Upper lobe of left lung (tissue), 4 donors: ENCODE results near the gene IDS.
"Not testable (repeated sequence)": the region's sequence is repeated elsewhere in the genome, so short reads cannot be mapped to it uniquely, and the experiment has no call there.

ENCODE experiments used
- EP300 ChIP-seq, 4 donors: sonication (generic); formaldehyde crosslinking; IDR thresholded peaks; one replicate each; pipeline ENCODE4 v1.5.1; 2017; ENCODE audit warnings: antibody characterized with exemption in 4 of 4, control low read depth in 2 of 4
- POLR2A ChIP-seq, 4 donors: fragments of 450-650 bp; IDR thresholded peaks; one replicate each; pipeline ENCODE4 v1.5.1; 2016 to 2017; ENCODE audit warnings: antibody characterized with exemption in 4 of 4, mild to moderate bottlenecking in 2 of 4
- POLR2AphosphoS5 ChIP-seq, 2 donors: sonication (generic); formaldehyde crosslinking; IDR thresholded peaks; one replicate each; pipeline ENCODE4 v1.5.1; 2017; ENCODE audit warnings: antibody characterized with exemption in 2 of 2
- TF ChIP-seq, protein P1 (sequence below), 6 experiments: fragments of 450-650 bp in 4 of 6; fragments of 200-600 bp in 2 of 6; sonication (generic) in 2 of 6; IDR thresholded peaks; one replicate each; pipeline ENCODE4 v1.5.1; 2016 to 2019; ENCODE audit warnings: antibody characterized with exemption in 6 of 6

DNA sequence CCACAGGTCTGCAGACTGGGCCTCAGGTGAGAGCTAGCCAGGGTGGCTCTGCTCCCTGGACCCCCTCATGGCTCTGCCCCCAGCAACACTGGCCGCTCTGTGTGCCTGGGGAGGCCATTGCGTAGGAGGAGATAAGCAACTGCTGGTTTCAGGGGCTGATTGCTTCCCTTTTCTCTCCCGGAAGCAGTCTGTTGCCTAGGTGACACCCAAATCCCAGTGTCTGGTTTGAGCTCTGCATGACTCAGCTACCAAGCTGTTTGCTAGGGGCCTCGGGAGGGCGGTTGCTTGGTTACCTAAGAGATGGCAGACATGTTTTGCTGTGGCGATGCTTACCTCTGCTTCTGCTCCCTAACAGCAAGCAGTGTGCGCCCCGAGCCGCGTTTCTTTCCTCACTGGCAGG is 20.3 kb upstream of the IDS start:
- TF ChIP-seq, protein P1, sequence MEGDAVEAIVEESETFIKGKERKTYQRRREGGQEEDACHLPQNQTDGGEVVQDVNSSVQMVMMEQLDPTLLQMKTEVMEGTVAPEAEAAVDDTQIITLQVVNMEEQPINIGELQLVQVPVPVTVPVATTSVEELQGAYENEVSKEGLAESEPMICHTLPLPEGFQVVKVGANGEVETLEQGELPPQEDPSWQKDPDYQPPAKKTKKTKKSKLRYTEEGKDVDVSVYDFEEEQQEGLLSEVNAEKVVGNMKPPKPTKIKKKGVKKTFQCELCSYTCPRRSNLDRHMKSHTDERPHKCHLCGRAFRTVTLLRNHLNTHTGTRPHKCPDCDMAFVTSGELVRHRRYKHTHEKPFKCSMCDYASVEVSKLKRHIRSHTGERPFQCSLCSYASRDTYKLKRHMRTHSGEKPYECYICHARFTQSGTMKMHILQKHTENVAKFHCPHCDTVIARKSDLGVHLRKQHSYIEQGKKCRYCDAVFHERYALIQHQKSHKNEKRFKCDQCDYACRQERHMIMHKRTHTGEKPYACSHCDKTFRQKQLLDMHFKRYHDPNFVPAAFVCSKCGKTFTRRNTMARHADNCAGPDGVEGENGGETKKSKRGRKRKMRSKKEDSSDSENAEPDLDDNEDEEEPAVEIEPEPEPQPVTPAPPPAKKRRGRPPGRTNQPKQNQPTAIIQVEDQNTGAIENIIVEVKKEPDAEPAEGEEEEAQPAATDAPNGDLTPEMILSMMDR (IDR thresholded peaks at IDR 0.05), result not testable (repeated sequence)
- TF ChIP-seq POLR2AphosphoS5, POLR2A, EP300 (IDR thresholded peaks at IDR 0.05): not testable (repeated sequence)
